Measurements from ENCODE around the gene NUFIP1. TPM values are rescaled to one million over a fixed set of nuclear protein-coding genes. Genes with fewer than 3 reads are reported as not detected.

NUFIP1 gene
- total and polyA plus RNA-seq, 2 donors (not counting 1 experiment from before 2014, with no cell fraction given) = 3.5 to 5.3 TPM

DNA sequence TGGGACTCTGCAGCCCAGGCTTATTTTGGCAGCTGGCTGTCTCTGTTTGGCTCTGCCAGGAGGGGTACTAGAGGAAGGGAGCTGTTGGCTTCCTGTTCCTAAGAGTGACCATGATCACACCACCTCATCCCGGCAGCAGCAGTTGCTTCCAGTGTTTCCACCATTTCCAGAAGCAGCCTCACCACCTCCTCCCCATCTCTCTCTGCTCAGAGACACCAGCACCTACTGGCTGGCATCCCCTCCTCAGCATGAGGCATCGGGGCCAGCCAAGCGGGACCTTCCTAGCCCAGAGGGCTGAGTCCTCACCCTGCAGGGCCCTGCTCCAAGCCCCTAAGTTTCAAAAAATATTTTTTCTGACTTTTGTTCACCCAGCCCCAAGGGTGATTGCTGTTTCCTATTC is 59.0 kb downstream of the NUFIP1 start:
- Histone ChIP-seq H3K9ac (ENCODE audit: insufficient read depth, low read length) (no peak overlapping the region), H3K4me2 (ENCODE audit: extremely low read depth, insufficient read depth, low read length) (no peak overlapping the region), H3K4me1 (ENCODE audit: control insufficient read depth, extremely low read depth, insufficient read depth, low read length) (peaks cover 6% of the 10 kb centered on the region), H3K27ac (ENCODE audit: insufficient read depth, low read length) (no peak overlapping the region), H4K20me1 (ENCODE audit: control insufficient read depth, extremely low read depth, insufficient read depth, low read length) (no peaks in the 10 kb centered on the region), H3K27me3 (ENCODE audit: control insufficient read depth, insufficient read depth, low read length) (no peaks in the 10 kb centered on the region), H3K4me3 (replicated peaks in 1 of 4; ENCODE audit: control extremely low read depth in 1 of 4, insufficient read depth in 1 of 4, low read depth in 3 of 4, low read length in 4 of 4) (no peak overlapping the region), H2AFZ (ENCODE audit: low read length) (no peak overlapping the region), H3K9me3 (ENCODE audit: control insufficient read depth, insufficient read depth, low read depth, low read length) (no peaks in the 10 kb centered on the region), H3K79me2 (ENCODE audit: control insufficient read depth, insufficient read depth, low read length) (no peaks in the 10 kb centered on the region), H3K36me3 (ENCODE audit: control insufficient read depth, insufficient read depth, low read length) (no peaks in the 10 kb centered on the region)
- DNase-seq (ENCODE audit: low read depth in 2 of 2) = no peak
- TF ChIP-seq EZH2 (IDR thresholded peaks at IDR 0.05; ENCODE audit: low read length, missing control alignments) = no peak
- TF ChIP-seq, protein P1, sequence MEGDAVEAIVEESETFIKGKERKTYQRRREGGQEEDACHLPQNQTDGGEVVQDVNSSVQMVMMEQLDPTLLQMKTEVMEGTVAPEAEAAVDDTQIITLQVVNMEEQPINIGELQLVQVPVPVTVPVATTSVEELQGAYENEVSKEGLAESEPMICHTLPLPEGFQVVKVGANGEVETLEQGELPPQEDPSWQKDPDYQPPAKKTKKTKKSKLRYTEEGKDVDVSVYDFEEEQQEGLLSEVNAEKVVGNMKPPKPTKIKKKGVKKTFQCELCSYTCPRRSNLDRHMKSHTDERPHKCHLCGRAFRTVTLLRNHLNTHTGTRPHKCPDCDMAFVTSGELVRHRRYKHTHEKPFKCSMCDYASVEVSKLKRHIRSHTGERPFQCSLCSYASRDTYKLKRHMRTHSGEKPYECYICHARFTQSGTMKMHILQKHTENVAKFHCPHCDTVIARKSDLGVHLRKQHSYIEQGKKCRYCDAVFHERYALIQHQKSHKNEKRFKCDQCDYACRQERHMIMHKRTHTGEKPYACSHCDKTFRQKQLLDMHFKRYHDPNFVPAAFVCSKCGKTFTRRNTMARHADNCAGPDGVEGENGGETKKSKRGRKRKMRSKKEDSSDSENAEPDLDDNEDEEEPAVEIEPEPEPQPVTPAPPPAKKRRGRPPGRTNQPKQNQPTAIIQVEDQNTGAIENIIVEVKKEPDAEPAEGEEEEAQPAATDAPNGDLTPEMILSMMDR (conservative IDR thresholded peaks at IDR 0.05 in 1 of 2, IDR thresholded peaks at IDR 0.05 in 1 of 2; ENCODE audit: low read depth in 1 of 2, low read length in 2 of 2) = no peak

- Histone ChIP-seq H4K20me1 (ENCODE audit: control insufficient read depth, extremely low read depth, insufficient read depth, low read length) (no peaks in the 10 kb centered on the region), H3K4me3 (replicated peaks in 1 of 4; ENCODE audit: control extremely low read depth in 1 of 4, insufficient read depth in 1 of 4, low read depth in 3 of 4, low read length in 4 of 4) (no peak overlapping the region), H3K36me3 (ENCODE audit: control insufficient read depth, insufficient read depth, low read length) (no peaks in the 10 kb centered on the region), H3K27ac (ENCODE audit: insufficient read depth, low read length) (no peak overlapping the region), H3K79me2 (ENCODE audit: control insufficient read depth, insufficient read depth, low read length) (no peaks in the 10 kb centered on the region), H3K4me1 (ENCODE audit: control insufficient read depth, extremely low read depth, insufficient read depth, low read length) (peaks cover 6% of the 10 kb centered on the region), H3K9me3 (ENCODE audit: control insufficient read depth, insufficient read depth, low read depth, low read length) (no peaks in the 10 kb centered on the region), H3K27me3 (ENCODE audit: control insufficient read depth, insufficient read depth, low read length) (no peaks in the 10 kb centered on the region), H3K9ac (ENCODE audit: insufficient read depth, low read length) (no peak overlapping the region), H2AFZ (ENCODE audit: low read length) (no peak overlapping the region), H3K4me2 (ENCODE audit: extremely low read depth, insufficient read depth, low read length) (no peak overlapping the region)
- no peak for DNase-seq (ENCODE audit: low read depth in 2 of 2)
- no peak for TF ChIP-seq EZH2 (IDR thresholded peaks at IDR 0.05; ENCODE audit: low read length, missing control alignments)
- TF ChIP-seq, protein P1 (conservative IDR thresholded peaks at IDR 0.05 in 1 of 2, IDR thresholded peaks at IDR 0.05 in 1 of 2; ENCODE audit: low read depth in 1 of 2, low read length in 2 of 2) = no peak
Observed at GRCh38 chr13:44929692-44930091, 59.6 kb downstream of the NUFIP1 start.

DNA sequence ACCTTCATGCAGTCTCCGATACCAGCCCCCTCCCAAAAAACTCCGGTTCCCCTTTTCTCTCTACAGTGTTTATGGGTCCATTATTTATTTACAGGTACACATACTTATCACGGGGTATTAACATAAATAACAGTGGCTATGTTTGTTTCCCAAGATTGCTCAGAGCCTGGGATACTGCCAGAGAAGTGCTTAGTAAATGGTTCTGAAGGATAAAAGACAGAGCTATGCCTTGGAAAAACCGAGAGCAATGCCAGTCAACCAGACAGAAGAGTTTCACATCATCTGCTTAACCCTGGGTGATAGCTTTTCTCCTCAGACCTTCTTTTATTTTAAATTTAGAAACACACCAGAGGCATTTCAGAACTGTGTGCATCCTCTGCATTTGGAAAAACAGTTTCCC is 61.3 kb downstream of the NUFIP1 start:
- Histone ChIP-seq H3K9ac (ENCODE audit: insufficient read depth, low read length) (no peak overlapping the region), H3K27me3 (ENCODE audit: control insufficient read depth, insufficient read depth, low read length) (no peaks in the 10 kb centered on the region), H3K9me3 (ENCODE audit: control insufficient read depth, insufficient read depth, low read depth, low read length) (no peaks in the 10 kb centered on the region), H3K27ac (ENCODE audit: insufficient read depth, low read length) (no peak overlapping the region), H3K4me3 (replicated peaks in 1 of 4; ENCODE audit: control extremely low read depth in 1 of 4, insufficient read depth in 1 of 4, low read depth in 3 of 4, low read length in 4 of 4) (no peak overlapping the region), H3K4me2 (ENCODE audit: extremely low read depth, insufficient read depth, low read length) (no peak overlapping the region), H3K4me1 (ENCODE audit: control insufficient read depth, extremely low read depth, insufficient read depth, low read length) (peaks cover 4% of the 10 kb centered on the region), H3K79me2 (ENCODE audit: control insufficient read depth, insufficient read depth, low read length) (no peaks in the 10 kb centered on the region), H2AFZ (ENCODE audit: low read length) (no peak overlapping the region), H3K36me3 (ENCODE audit: control insufficient read depth, insufficient read depth, low read length) (no peaks in the 10 kb centered on the region), H4K20me1 (ENCODE audit: control insufficient read depth, extremely low read depth, insufficient read depth, low read length) (no peaks in the 10 kb centered on the region)
- DNase-seq (ENCODE audit: low read depth in 2 of 2) = no peak
- TF ChIP-seq, protein P1 (conservative IDR thresholded peaks at IDR 0.05 in 1 of 2, IDR thresholded peaks at IDR 0.05 in 1 of 2; ENCODE audit: low read depth in 1 of 2, low read length in 2 of 2) = no peak
- no peak for TF ChIP-seq EZH2 (IDR thresholded peaks at IDR 0.05; ENCODE audit: low read length, missing control alignments)

All from fibroblast of lung (primary cell).